Sigmoid colon (tissue), 4 donors: ENCODE data around the gene PDE4D.

ENCODE experiments used
- EP300 ChIP-seq, 4 donors: sonication (generic); formaldehyde crosslinking; IDR thresholded peaks; one replicate each; pipeline ENCODE4 v1.6.1; 2017; ENCODE audit warnings: antibody characterized with exemption in 4 of 4
- POLR2A ChIP-seq, 2 donors: fragments of 450-650 bp; IDR thresholded peaks; one replicate each; pipeline ENCODE4 v1.6.1; 2016; ENCODE audit warnings: antibody characterized with exemption in 2 of 2, mild to moderate bottlenecking in 2 of 2, moderate library complexity in 2 of 2
- TF ChIP-seq, protein P1 (sequence below), 4 experiments: fragments of 450-650 bp in 3 of 4; fragments of 200-600 bp in 1 of 4; IDR thresholded peaks; one replicate each; pipeline ENCODE4 v1.5.1; 2016 to 2019; ENCODE audit warnings: antibody characterized with exemption in 4 of 4, mild to moderate bottlenecking in 3 of 4, moderate library complexity in 2 of 4

DNA sequence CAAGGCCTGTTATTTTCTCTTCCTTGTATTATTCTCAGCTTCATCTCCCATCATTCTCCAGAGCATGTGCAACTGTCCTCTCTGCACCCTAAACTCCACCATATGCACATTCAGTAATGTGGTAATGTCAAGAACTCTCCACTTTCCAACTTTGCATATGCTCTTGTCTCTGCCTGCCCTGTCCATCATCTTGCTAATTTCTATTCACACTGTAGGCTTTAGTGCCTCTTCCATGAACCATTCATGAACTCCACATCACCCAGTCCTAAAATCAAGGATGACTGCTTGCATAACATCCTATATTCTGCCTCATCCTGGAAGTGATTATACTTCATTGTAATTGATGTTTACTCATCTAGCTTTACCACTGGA, 354.8 kb downstream of the PDE4D start:
- TF ChIP-seq, protein P1, sequence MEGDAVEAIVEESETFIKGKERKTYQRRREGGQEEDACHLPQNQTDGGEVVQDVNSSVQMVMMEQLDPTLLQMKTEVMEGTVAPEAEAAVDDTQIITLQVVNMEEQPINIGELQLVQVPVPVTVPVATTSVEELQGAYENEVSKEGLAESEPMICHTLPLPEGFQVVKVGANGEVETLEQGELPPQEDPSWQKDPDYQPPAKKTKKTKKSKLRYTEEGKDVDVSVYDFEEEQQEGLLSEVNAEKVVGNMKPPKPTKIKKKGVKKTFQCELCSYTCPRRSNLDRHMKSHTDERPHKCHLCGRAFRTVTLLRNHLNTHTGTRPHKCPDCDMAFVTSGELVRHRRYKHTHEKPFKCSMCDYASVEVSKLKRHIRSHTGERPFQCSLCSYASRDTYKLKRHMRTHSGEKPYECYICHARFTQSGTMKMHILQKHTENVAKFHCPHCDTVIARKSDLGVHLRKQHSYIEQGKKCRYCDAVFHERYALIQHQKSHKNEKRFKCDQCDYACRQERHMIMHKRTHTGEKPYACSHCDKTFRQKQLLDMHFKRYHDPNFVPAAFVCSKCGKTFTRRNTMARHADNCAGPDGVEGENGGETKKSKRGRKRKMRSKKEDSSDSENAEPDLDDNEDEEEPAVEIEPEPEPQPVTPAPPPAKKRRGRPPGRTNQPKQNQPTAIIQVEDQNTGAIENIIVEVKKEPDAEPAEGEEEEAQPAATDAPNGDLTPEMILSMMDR (IDR thresholded peaks at IDR 0.05) = no peak
- TF ChIP-seq EP300 (IDR thresholded peaks at IDR 0.05) = no peak
- TF ChIP-seq POLR2A (IDR thresholded peaks at IDR 0.05) = no peak
